HUES6 (cell line): Measurements from ENCODE around the gene LRRC51.
"Not testable (repeated sequence)": the region's sequence is repeated elsewhere in the genome, so short reads cannot be mapped to it uniquely, and the experiment has no call there.

Source experiments
- H3K27ac ChIP-seq: 2 replicates; pipeline ENCODE4 v1.7.0; 2013; ENCODE audit warnings: low read depth, mild to moderate bottlenecking, low read length, inconsistent platforms
- H3K27me3 ChIP-seq: 2 replicates; pipeline ENCODE4 v1.6.1; 2013; ENCODE audit warnings: low read length; ENCODE audit not compliant: control insufficient read depth, insufficient read depth
- H3K36me3 ChIP-seq: 2 replicates; pipeline ENCODE4 v1.6.1; 2013; ENCODE audit warnings: low read length; ENCODE audit not compliant: control insufficient read depth, insufficient read depth
- H3K4me1 ChIP-seq: 2 replicates; pipeline ENCODE4 v1.6.1; 2013; ENCODE audit warnings: low read length; ENCODE audit not compliant: control insufficient read depth, insufficient read depth
- H3K4me3 ChIP-seq: 2 replicates; pipeline ENCODE4 v1.5.1; 2013; ENCODE audit warnings: low read depth, low read length
- H3K9ac ChIP-seq: one replicate; pipeline ENCODE4 v1.6.1; 2013; ENCODE audit warnings: mild to moderate bottlenecking, low read length
- H3K9me3 ChIP-seq: 2 replicates; pipeline ENCODE4 v1.6.1; 2013; ENCODE audit warnings: low read depth, low read length; ENCODE audit not compliant: control insufficient read depth, insufficient read depth

The LRRC51 gene

GRCh38 chr11:72125956-72126355, 45.3 kb downstream of the LRRC51 start:
- Histone ChIP-seq H3K4me3 (no peak overlapping the region), H3K27ac (no peak overlapping the region), H3K4me1 (no peaks in the 10 kb centered on the region), H3K36me3 (no peaks in the 10 kb centered on the region), H3K27me3 (no peaks in the 10 kb centered on the region), H3K9ac (no peak overlapping the region), H3K9me3 (peaks cover 28% of the 10 kb centered on the region)

- H3K9me3 ChIP-seq = peaks cover 28% of the 10 kb centered on the region
- H3K27me3 ChIP-seq = peaks cover under 1% of the 10 kb centered on the region; the same call in 1 of the 2 replicates
- H3K36me3 ChIP-seq = no peaks in the 10 kb centered on the region
Measured at GRCh38 chr11:72127923-72128322, 47.3 kb downstream of the LRRC51 start.

GRCh38 chr11:72129381-72129780, 48.7 kb downstream of the LRRC51 start:
- Histone ChIP-seq H3K27me3 (peaks cover 4% of the 10 kb centered on the region), H3K36me3 (no peaks in the 10 kb centered on the region), H3K9me3 (peaks cover 27% of the 10 kb centered on the region)

More at GRCh38 chr11:72127923-72128322, 47.3 kb downstream of the LRRC51 start:
- Histone ChIP-seq H3K27ac (no peak overlapping the region), H3K4me1 (no peaks in the 10 kb centered on the region), H3K4me3 (no peak overlapping the region), H3K9ac (no peak overlapping the region)

GRCh38 chr11:72132646-72133045, 52.0 kb downstream of the LRRC51 start:
- no peaks in the 10 kb centered on the region for H3K4me1 ChIP-seq
- no peak overlapping the region for H3K9ac ChIP-seq
- peaks cover 17% of the 10 kb centered on the region for H3K9me3 ChIP-seq
- H3K27me3 ChIP-seq = peaks cover 4% of the 10 kb centered on the region
- H3K27ac ChIP-seq = no peak overlapping the region
- no peaks in the 10 kb centered on the region for H3K36me3 ChIP-seq
- H3K4me3 ChIP-seq = no peak overlapping the region

More at GRCh38 chr11:72129381-72129780, 48.7 kb downstream of the LRRC51 start:
- Histone ChIP-seq H3K9ac (no peak overlapping the region), H3K27ac (no peak overlapping the region), H3K4me1 (no peaks in the 10 kb centered on the region), H3K4me3 (no peak overlapping the region)

- not testable (repeated sequence) for H3K9me3 ChIP-seq, H3K4me3 ChIP-seq, H3K9ac ChIP-seq, H3K4me1 ChIP-seq, H3K36me3 ChIP-seq, H3K27ac ChIP-seq, H3K27me3 ChIP-seq
Measured at GRCh38 chr11:72135473-72135872, 54.8 kb downstream of the LRRC51 start, which contains the start of gene FOLR3. Gene FOLR3 (plus strand): TSS chr11:72135725. CDS start chr11:72135953, 228 bp downstream.

GRCh38 chr11:72135891-72136683, 55.4 kb downstream of the LRRC51 start:
- Histone ChIP-seq H3K9me3 (no peaks in the 10 kb centered on the region), H3K4me1 (peaks cover 2% of the 10 kb centered on the region; the same call in 1 of the 2 replicates), H3K4me3 (no peak overlapping the region), H3K27ac (no peak overlapping the region), H3K9ac (no peak overlapping the region), H3K36me3 (no peaks in the 10 kb centered on the region), H3K27me3 (peaks cover 5% of the 10 kb centered on the region)

GRCh38 chr11:72136684-72137262, 56.1 kb downstream of the LRRC51 start:
- no peak overlapping the region for H3K4me3 ChIP-seq
- H3K27ac ChIP-seq = no peak overlapping the region
- peaks cover 4% of the 10 kb centered on the region; the same call in 1 of the 2 replicates for H3K4me1 ChIP-seq
- H3K27me3 ChIP-seq = peaks cover 8% of the 10 kb centered on the region
- H3K9me3 ChIP-seq = no peaks in the 10 kb centered on the region
- H3K36me3 ChIP-seq = no peaks in the 10 kb centered on the region
- no peak overlapping the region for H3K9ac ChIP-seq

GRCh38 chr11:72138821-72139390, 58.3 kb downstream of the LRRC51 start:
- Histone ChIP-seq H3K27me3 (peaks cover 3% of the 10 kb centered on the region; the same call in 1 of the 2 replicates), H3K27ac (no peak overlapping the region), H3K9ac (no peak overlapping the region), H3K9me3 (no peaks in the 10 kb centered on the region), H3K4me1 (peaks cover 4% of the 10 kb centered on the region; the same call in 1 of the 2 replicates), H3K36me3 (no peaks in the 10 kb centered on the region), H3K4me3 (no peak overlapping the region)

- peaks cover 4% of the 10 kb centered on the region; the same call in 1 of the 2 replicates for H3K4me1 ChIP-seq
- no peaks in the 10 kb centered on the region for H3K9me3 ChIP-seq
- no peaks in the 10 kb centered on the region for H3K36me3 ChIP-seq
- H3K4me3 ChIP-seq = no peak overlapping the region
- peaks cover 3% of the 10 kb centered on the region; the same call in 1 of the 2 replicates for H3K27me3 ChIP-seq
- no peak overlapping the region for H3K9ac ChIP-seq
- H3K27ac ChIP-seq = no peak overlapping the region
Measured at GRCh38 chr11:72139500-72139899, 58.9 kb downstream of the LRRC51 start.

GRCh38 chr11:72140661-72141060, 60.0 kb downstream of the LRRC51 start:
- Histone ChIP-seq H3K27ac (no peak overlapping the region), H3K36me3 (no peaks in the 10 kb centered on the region), H3K9ac (no peak overlapping the region), H3K9me3 (no peaks in the 10 kb centered on the region), H3K4me3 (no peak overlapping the region), H3K27me3 (peaks cover 3% of the 10 kb centered on the region; the same call in 1 of the 2 replicates), H3K4me1 (peaks cover 4% of the 10 kb centered on the region; the same call in 1 of the 2 replicates)

GRCh38 chr11:72141066-72141465, 60.4 kb downstream of the LRRC51 start:
- no peaks in the 10 kb centered on the region for H3K9me3 ChIP-seq
- H3K4me3 ChIP-seq = no peak overlapping the region
- peaks cover 3% of the 10 kb centered on the region; the same call in 1 of the 2 replicates for H3K27me3 ChIP-seq
- H3K9ac ChIP-seq = no peak overlapping the region
- peaks cover 4% of the 10 kb centered on the region; the same call in 1 of the 2 replicates for H3K4me1 ChIP-seq
- H3K27ac ChIP-seq = no peak overlapping the region
- no peaks in the 10 kb centered on the region for H3K36me3 ChIP-seq
